Upper lobe of right lung (tissue), 1 donor: ENCODE data around the gene A2ML1. TPM values are rescaled to one million over a fixed set of nuclear protein-coding genes. Genes with fewer than 3 reads are reported as not detected.

Experiments
- ATAC-seq: fragments of 200-7000 bp; cut with Tn5 transposase; one replicate; pipeline ENCODE4 v1.9.1; 2020; ENCODE audit warnings: mild to moderate bottlenecking, moderate library complexity
- DNase-seq: peaks from one replicate; pipeline ENCODE4 v3.0.0-alpha.2; 2020
- H3K27ac ChIP-seq: fragments of 200-600 bp; one replicate; pipeline ENCODE4 v1.8.0; 2022
- H3K27me3 ChIP-seq: fragments of 200-600 bp; one replicate; pipeline ENCODE4 v1.8.0; 2022; ENCODE audit warnings: mild to moderate bottlenecking
- H3K36me3 ChIP-seq: fragments of 200-600 bp; one replicate; pipeline ENCODE4 v1.8.0; 2022
- H3K4me1 ChIP-seq: fragments of 200-600 bp; one replicate; pipeline ENCODE4 v1.8.0; 2022
- H3K4me3 ChIP-seq: fragments of 200-600 bp; one replicate; pipeline ENCODE4 v1.8.0; 2022; ENCODE audit warnings: mild to moderate bottlenecking
- H3K9me3 ChIP-seq: fragments of 200-600 bp; one replicate; pipeline ENCODE4 v1.8.0; 2022
- CTCF ChIP-seq: fragments of 200-600 bp; IDR thresholded peaks from one replicate; pipeline ENCODE4 v1.8.0; 2022; ENCODE audit warnings: antibody characterized with exemption
- intact Hi-C: fragments of 100-400 bp; cut with DNase I; formaldehyde crosslinking; loops from one replicate; pipeline ENCODE4 v1.11.0; 2022
- total RNA-seq: library from RNA; stranded (reverse); fragmentation: NEBNext Ultra II Directional; extraction: Animal tissue kit (Norgen Biotek cat#: 25700); gene quantifications from one replicate; pipeline ENCODE4 v1.2.1, GENCODE V29; 2021
- donor health status: DM: no; HTN: yes; CAD: no; lungs with severe emphysema.

Gene A2ML1
- total RNA-seq, 1 donor from 2014 or later: not detected

- no peaks in the 10 kb centered on the region for H3K36me3 ChIP-seq
- intact Hi-C loops: no loop called here
- H3K9me3 ChIP-seq: no peaks in the 10 kb centered on the region
- H3K4me1 ChIP-seq: peaks cover 3% of the 10 kb centered on the region
- ATAC-seq (peak; percentile 89), DNase-seq (no peak)
- H3K4me3 ChIP-seq: peak overlapping the region; percentile 54
- TF ChIP-seq CTCF: peak; percentile 86
- no peak overlapping the region for H3K27ac ChIP-seq
- H3K27me3 ChIP-seq: no peaks in the 10 kb centered on the region
Observed at GRCh38 chr12:8890313-8891085, 68.1 kb downstream of the A2ML1 start.

GRCh38 chr12:8891976-8892375, 69.6 kb downstream of the A2ML1 start:
- intact Hi-C loops: no loop called here
- ATAC-seq: no peak
- DNase-seq: no peak

GRCh38 chr12:8894378-8894777, 72.0 kb downstream of the A2ML1 start:
- DNase-seq (no peak), ATAC-seq (no peak)
- no peaks in the 10 kb centered on the region for H3K9me3 ChIP-seq
- H3K4me1 ChIP-seq: peaks cover 3% of the 10 kb centered on the region
- H3K36me3 ChIP-seq: no peaks in the 10 kb centered on the region
- intact Hi-C loops: no loop called here
- no peaks in the 10 kb centered on the region for H3K27me3 ChIP-seq
- no peak overlapping the region for H3K27ac ChIP-seq
- H3K4me3 ChIP-seq: no peak overlapping the region
- no peak for TF ChIP-seq CTCF

More at GRCh38 chr12:8891976-8892375, 69.6 kb downstream of the A2ML1 start:
- Histone ChIP-seq H3K4me3 (no peak overlapping the region), H3K27ac (no peak overlapping the region), H3K4me1 (peaks cover 3% of the 10 kb centered on the region), H3K9me3 (no peaks in the 10 kb centered on the region), H3K36me3 (no peaks in the 10 kb centered on the region), H3K27me3 (no peaks in the 10 kb centered on the region)
- no peak for TF ChIP-seq CTCF

- intact Hi-C loops: no loop called here
- ATAC-seq: no peak
- H3K27ac ChIP-seq: no peak overlapping the region
- H3K9me3 ChIP-seq: no peaks in the 10 kb centered on the region
- TF ChIP-seq CTCF: no peak
- H3K36me3 ChIP-seq: no peaks in the 10 kb centered on the region
- H3K4me1 ChIP-seq: peaks cover 3% of the 10 kb centered on the region
- no peak overlapping the region for H3K4me3 ChIP-seq
- DNase-seq: no peak
- H3K27me3 ChIP-seq: no peaks in the 10 kb centered on the region
Observed at GRCh38 chr12:8894986-8895385, 72.6 kb downstream of the A2ML1 start.

- no peak for TF ChIP-seq CTCF
- intact Hi-C loops: no loop called here
- DNase-seq (no peak), ATAC-seq (no peak)
- H3K27ac ChIP-seq: no peak overlapping the region
- H3K4me1 ChIP-seq: no peaks in the 10 kb centered on the region
- no peak overlapping the region for H3K4me3 ChIP-seq
- H3K36me3 ChIP-seq: no peaks in the 10 kb centered on the region
- no peaks in the 10 kb centered on the region for H3K27me3 ChIP-seq
- H3K9me3 ChIP-seq: no peaks in the 10 kb centered on the region
Observed at GRCh38 chr12:8897081-8897480, 74.7 kb downstream of the A2ML1 start.
